GM19193 (cell line): ENCODE results near the gene SLC38A2.

ENCODE experiments used
- POLR2A ChIP-seq: IDR thresholded peaks from 4 replicates; pipeline ENCODE4 v1.6.1; 2011; ENCODE audit not compliant: insufficient read depth, insufficient read length; ENCODE audit errors: extremely low read depth

SLC38A2 gene

DNA sequence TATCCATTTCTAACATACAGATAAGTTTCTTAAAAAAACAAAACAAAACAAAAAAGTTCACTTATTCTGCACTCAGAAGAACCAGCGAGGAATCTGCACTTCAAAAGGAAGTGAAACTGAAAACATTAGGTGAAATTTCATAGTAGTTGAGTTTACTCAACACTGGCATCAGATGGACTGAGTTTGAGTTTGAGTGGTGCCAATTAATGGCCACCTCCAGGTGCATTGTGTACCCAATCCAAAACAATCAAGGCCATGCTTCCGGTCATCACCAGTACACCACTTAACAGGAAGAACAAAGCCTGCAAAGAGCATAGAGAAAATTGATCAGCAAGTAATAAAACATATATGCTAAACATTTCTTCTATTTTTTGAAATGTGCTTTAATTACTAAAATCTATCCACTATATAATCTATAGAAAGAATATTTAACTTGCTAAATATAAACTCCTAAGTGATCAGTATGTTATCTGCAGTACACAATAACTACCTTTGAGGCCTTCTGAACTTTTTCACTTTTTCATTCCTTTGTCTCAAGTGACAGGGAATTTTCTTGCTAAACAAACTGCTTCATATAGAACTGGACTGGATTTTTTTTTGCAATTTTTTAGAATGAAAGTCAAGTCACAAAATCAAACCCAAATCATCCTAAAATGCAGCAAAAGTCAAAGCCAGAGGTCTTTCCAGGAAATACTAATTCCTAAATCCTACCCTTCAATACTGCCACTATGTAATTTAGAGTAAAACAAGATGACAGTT, 11.5 kb downstream of the SLC38A2 start:
- no peak for TF ChIP-seq POLR2A

DNA sequence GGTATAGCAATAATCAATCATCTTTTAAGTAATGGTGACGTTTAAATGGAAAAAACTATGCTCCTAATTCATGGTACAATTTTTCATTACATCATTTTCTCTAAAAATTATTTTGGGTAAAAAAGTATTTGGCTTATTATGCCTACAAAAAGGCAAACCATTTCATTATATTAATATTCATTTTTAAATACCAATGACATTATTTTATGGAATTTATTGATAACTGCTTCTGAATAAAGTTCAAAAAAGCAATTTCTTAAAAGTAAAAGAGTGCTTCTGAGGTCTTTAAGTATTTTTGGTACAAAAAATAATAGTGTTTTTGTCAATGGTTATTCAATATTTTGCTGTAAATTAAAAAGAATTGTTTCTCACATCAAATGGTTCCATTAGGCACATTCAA, 12.2 kb downstream of the SLC38A2 start:
- no peak for TF ChIP-seq POLR2A

DNA sequence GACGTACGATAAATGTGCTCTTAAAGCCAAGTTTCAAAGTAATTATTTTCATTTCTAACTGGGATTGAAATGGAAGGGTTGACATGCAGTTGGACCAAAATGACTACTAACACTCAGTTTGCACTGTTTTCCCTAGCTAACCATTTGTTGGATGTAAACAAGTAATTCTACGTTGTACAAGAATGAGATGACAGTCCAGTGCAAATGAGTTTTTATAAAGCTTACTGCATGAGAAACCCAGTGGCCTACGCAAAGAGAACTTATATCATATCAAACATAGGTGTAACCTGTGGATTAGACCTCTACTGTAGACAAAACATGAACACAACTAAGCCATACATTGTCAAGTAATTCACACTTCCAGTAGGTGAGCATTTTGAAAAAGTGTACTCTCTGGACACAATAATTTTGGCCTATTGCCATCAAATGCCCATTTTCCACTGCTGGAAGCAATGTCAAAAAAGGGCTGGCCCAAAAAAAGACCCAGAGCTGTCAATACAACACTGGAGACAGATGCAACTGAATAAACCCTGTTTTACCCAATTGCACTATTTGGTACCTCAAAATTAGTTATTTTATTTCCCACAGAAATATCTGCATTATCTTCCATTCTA, 12.8 kb downstream of the SLC38A2 start:
- no peak for TF ChIP-seq POLR2A

DNA sequence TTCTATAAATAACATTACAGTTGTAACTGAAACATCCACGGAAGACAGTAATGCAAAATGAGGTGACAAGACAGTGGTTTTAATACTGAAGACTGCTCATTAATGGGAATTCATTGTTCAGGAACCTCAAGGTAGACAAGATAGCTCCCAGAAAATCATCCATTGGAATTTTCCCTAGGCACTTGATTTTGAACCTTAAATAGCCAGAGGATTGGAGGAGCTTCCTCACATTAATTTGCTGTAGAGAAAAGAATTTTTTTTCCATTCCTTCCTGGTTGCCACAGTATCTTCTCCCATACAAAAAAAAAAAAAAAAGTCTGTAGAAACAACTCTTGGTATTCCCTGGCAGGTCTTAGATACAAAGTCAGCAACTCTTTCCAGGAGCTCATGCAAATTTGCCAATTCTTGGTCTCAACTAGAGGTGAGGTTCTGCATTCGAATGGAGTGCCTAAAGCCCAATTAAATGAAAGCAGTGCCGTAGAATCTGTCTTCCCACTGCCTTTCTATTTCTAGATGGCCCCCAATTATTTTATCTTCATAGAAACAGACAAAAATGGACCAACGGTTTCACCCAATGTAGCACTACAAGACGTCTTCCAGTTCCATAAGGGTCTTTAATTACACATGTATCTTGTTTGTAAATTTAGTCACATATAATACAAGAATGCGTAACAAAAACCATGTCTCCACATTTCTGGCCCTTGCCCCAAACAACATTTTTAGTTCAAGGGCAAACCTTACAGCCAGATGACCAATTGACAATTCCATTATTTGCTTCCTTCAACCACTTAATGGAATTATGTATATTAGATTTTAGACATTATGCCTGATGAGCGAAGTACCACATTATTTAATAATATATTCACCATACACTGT, 13.5 kb downstream of the SLC38A2 start:
- no peak for TF ChIP-seq POLR2A

DNA sequence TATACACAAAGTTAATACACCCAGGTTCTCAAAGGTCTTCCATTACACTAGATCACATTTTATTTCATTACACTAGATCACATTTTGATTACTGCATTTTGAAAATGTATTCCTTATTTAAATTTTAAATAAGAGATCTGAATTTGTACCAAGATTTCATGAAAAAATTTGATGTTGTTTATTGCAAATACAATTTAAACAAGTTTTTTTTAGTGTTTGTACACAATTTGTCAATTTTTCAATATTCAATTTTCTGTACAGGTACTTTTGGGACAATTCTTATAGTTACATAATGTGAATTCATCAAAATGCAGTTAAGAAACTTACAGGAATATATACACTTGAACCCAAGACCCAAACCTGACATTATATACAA, 14.3 kb downstream of the SLC38A2 start:
- no peak for TF ChIP-seq POLR2A

DNA sequence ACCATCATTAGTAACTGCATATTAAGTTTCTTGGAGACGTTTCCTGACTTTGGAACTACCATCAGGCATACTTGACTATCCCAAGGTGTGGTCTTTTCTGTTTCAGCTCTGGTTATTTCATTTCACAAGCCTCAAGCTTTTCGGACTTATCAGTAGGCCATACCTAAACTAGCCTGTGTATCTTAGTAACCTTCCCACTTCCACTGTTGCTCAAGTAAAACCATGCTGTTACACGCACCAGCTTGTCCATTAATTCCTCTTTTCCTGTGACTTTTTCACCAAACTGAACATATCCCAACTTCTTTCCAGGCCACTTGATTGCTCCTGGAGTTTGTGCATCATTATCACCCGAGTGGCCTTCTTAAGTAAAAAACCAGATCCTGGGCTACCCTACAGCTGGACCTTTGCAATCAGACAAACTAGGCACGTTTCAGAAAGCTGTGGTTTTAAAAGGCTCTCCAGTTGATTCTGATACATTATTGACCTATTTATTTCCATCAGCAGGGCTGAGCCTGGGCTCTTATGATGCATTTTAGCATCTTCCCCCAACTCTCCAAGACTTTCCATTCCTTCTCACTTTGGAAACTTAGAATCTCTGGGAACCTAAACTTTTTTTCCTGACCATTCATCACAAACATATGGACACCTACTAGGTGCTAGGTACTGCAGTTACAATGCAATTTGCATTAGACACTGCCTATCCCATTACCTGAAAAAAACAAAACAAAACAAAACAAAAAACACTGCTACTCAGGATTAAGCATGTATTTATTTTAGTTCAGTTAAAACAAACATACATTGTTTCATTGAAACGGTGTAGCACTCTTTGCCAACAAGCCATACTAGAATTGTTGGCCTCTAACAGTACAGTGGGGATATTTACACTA, 14.9 kb downstream of the SLC38A2 start:
- TF ChIP-seq POLR2A: peak; percentile 26

DNA sequence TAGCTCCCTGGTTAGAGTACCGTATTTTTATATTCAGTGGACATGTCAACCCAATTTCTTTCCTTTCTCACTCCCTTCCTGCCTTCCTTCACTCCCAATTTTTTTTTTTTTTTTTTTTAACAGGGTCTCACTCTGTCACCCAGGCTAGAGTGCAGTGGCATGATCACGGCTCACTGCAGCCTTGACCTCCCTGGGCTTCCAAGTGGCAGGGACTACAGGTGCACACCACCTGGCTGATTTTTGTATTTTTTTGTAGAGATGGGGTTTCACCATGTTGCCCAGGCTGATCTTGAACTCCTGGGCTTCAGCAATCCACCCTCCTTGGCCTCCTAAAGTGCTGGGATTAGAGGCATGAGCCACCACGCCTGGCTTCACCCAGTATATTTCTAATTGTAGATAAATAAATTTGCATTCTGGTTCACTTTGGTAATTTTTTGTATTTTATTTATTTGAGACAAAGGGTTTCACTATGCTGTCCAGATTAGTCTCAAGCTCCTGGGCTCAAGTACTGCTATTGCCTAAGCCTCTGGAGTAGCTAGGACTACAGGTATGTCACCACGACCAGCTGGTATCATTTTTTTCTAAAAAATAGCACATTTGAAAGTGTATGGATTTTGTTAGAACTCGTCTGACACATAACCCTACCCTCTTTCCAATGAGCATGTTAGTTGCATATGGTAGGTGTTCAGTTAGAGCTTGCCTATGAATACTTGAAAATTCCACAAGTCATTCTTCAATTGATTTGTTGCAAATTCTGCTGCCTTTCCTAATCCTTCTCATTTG, 15.7 kb downstream of the SLC38A2 start:
- no peak for TF ChIP-seq POLR2A

DNA sequence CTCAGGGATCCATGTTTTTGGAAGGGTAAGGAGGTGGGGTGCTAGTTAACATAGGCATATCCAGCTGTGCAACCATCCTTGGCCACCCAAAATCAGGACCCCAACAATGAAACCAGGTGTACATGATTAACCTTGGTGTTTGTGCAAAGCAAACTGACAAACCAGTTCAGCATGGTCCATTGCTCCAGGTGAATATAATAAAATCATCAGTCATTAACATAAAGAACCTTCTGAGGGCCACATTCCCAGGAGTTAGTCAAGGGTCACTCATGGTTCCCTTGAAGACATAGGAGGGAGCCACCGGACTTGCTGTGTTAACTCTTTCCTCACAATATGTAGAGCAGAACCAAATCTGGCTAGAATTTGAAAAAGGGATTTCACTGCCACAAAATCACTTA, 17.8 kb downstream of the SLC38A2 start:
- TF ChIP-seq POLR2A: no peak

DNA sequence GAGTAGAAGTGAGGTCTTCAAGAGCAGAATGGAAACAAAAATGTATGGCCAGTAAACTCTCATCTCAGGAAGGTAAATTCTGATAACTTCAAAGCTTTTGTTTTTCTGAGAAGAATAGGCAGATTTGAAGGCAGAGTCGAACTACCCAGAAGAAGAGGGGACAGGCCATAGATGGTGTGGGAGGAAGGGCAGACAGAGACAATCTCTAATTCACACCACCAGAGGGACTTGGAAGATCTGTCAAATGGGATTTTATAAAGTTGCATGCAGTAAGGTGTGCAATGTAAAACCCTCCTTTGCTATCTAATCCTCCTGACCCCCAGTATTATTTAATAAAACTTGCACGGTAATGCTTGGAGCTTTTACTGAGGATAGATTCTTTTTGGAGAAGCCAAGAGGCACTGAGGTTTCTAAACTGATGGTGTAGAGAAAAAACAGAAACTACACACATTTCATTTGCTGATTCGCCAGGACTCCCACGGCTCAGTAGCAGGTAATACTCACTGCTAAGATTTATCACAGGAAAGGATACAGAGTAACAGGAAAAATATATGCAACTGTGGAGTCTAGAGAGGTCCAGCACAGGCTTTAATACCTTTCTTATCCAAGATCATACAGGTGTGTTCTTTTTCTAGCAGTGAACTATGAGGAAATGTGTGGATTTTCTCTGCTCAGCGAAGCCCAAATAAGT, 18.3 kb downstream of the SLC38A2 start:
- TF ChIP-seq POLR2A: no peak

DNA sequence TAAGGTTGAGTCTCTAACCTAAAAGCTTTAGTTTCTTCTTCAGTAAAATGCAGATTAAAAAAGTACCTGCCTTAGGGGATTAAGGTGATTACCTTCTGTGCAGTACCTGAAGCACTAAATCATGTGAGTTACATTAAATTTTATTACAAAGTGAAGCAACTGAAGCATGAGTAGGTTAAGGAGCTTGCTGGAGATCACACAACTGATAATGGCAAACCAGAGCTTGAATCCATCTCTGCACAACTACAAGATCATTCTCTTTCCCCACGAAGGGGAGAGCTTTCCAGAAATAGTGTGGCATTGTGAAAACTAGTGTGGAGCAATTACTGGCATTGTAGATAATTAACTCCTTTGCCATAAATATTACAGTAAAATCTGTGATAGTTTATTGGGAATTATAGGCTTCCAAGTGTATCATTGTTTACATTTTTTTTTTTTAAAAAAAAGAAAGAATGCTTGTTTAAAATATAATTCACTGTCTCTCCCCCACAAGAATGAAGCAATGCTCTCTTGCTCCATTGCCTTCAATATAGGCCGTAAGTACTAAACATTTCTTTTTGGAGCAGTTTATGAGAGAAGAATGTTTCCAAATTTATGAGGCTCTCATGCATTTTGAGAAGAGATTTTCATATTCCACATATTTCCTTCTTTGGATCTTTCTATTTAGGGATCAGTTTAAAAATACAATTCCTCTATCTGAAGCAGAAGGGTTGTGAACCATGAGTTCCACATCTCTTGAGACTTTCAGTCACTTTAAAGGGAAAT, 20.5 kb downstream of the SLC38A2 start:
- TF ChIP-seq POLR2A: no peak

DNA sequence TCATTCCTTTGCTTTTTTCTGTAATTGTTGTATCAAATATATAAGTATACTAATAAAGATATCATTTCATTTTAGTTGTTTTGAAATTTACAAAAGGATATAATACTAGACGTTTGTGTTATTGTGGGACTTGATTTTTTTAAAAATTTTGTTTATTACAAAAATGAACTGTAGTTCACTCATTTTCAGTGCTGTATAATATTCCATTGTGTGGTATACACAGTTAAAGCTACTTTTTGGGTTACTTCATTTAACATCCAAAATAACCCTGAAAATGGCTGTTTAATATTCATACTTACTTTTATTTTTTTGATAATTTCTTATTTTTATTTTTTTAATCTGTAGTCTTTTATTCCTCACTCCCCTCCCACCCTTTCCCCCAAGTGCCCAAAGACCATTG, 21.4 kb downstream of the SLC38A2 start:
- TF ChIP-seq POLR2A: no peak

DNA sequence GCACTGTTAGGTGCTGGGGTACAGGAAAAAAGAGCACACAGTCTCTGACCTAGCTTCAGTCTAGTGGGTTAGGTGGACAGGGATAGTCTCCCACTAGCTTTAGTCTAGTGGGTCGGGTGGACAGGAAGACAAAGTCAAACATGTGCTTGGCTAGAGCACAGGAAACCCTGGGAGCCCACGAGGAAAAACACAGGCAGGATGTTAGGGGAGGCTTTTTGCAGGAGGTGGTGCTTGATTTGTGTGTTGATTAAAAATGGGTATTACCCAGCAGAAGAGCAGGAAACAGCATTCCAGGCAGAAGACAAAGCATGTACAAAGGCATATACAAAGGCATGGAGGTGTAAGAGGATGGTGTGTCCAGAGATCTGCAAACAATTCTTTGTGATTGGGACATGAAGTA, 23.3 kb downstream of the SLC38A2 start:
- no peak for TF ChIP-seq POLR2A
